ENCODE data around the gene SMARCA2. TPM values are rescaled to one million over a fixed set of nuclear protein-coding genes. Genes with fewer than 3 reads are reported as not detected.

The SMARCA2 gene
- total and polyA plus RNA-seq, 4 experiments from 2014 or later = 18.5 to 245 (median 142) TPM

GRCh38 chr9:2190939-2191608 lies 175.9 kb downstream of the SMARCA2 start:
- H3K27me3 ChIP-seq (ENCODE audit: insufficient read depth, low read length) = no peaks in the 10 kb centered on the region
- no peak overlapping the region for H3K27ac ChIP-seq (ENCODE audit: low read depth, low read length)
- Mint-ChIP-seq H3K4me3 (no peak overlapping the region), H3K4me1 (peaks cover 0 to 2% (median under 1%) of the 10 kb centered on the region in 4 donors), H3K36me3 (peaks cover 78 to 86% of the 10 kb centered on the region in 2 donors), H3K9me3 (no peaks in the 10 kb centered on the region), H3K27me3 (no peaks in the 10 kb centered on the region), H3K27ac (peak overlapping the region in 2 of 7 donors; percentile 12 to 24)
- no peaks in the 10 kb centered on the region for H3K9me3 ChIP-seq (ENCODE audit: control insufficient read depth in 1 of 2, low read length in 2 of 2)
- H3K4me1 ChIP-seq (ENCODE audit: insufficient read depth, low read length) = no peaks in the 10 kb centered on the region
- no peak for DNase-seq
- no peak overlapping the region for H3K4me3 ChIP-seq (ENCODE audit: low read length in 2 of 2)
- ChIA-PET CTCF (ENCODE audit: partially characterized antibody) (no interaction called here), POLR2A (ENCODE audit: partially characterized antibody) (no interaction called here)
- intact Hi-C loops (cut with micrococcal nuclease) = no loop called here
- H3K36me3 ChIP-seq (ENCODE audit: insufficient read depth, low read length) = peaks cover 51% of the 10 kb centered on the region

DNA sequence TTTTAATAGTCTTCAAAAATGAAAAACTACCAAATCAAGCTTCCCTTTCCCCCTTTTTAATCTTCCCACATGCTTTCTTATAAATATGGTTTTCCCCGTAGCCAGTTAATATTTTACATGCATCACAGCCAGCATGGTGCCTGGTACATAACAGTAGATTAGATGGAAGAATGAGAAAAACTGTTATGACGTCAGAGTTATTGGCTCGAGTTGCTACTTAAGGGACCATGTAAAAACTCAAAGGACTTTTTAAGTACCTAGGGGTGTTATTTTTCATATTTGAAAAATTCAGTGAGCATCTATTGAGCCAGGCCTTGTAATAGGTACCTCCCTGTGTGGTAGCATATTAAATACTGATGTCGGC lies 176.4 kb downstream of the SMARCA2 start:
- ChIA-PET POLR2A (ENCODE audit: partially characterized antibody) (no interaction called here), CTCF (ENCODE audit: partially characterized antibody) (no interaction called here)
- Histone ChIP-seq H3K27me3 (ENCODE audit: insufficient read depth, low read length) (no peaks in the 10 kb centered on the region), H3K27ac (ENCODE audit: low read depth, low read length) (no peak overlapping the region), H3K9me3 (ENCODE audit: control insufficient read depth in 1 of 2, low read length in 2 of 2) (no peaks in the 10 kb centered on the region), H3K36me3 (ENCODE audit: insufficient read depth, low read length) (peaks cover 48% of the 10 kb centered on the region), H3K4me3 (ENCODE audit: low read length in 2 of 2) (no peak overlapping the region), H3K4me1 (ENCODE audit: insufficient read depth, low read length) (no peaks in the 10 kb centered on the region)
- Mint-ChIP-seq H3K9me3 (no peaks in the 10 kb centered on the region), H3K4me1 (peaks cover 0 to 2% (median under 1%) of the 10 kb centered on the region in 4 donors), H3K4me3 (no peak overlapping the region), H3K27me3 (no peaks in the 10 kb centered on the region), H3K27ac (peak overlapping the region in 3 of 7 donors; percentile 42 to 67 (median 54)), H3K36me3 (peaks cover 81 to 86% of the 10 kb centered on the region in 2 donors)
- no peak for DNase-seq
- intact Hi-C loops (cut with micrococcal nuclease) = no loop called here

DNA sequence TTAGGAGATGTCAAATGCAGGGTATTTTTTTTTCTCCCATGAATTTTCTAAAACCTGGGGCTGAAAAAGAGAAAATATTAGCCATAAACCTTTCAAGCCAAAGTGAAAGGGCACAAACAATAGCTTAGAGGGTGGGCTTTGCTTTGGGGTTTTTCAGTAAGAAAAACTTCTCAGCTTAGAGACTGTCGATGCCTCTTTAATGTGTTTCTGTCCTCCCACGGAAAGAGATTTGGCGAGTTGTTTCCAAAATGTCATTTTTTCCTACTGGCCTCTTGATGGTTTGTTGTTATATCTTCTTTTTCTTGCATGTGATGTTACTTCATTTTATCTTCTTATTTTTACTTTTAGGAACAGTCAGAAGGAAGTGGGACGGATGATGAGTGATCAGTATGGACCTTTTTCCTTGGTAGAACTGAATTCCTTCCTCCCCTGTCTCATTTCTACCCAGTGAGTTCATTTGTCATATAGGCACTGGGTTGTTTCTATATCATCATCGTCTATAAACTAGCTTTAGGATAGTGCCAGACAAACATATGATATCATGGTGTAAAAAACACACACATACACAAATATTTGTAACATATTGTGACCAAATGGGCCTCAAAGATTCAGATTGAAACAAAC lies 177.3 kb downstream of the SMARCA2 start:
- CTCF ChIA-PET (ENCODE audit: partially characterized antibody) = interaction anchor here (1.0 to 1.1 kb wide), 2 partner anchors 13 to 14 kb away, joined by 3 read pairs; no protein-coding TSS in a partner anchor
- H3K36me3 Mint-ChIP-seq = peaks cover 83 to 91% of the 10 kb centered on the region in 2 donors
- no peak overlapping the region for H3K4me3 Mint-ChIP-seq
- no peaks in the 10 kb centered on the region for H3K9me3 Mint-ChIP-seq
- H3K27me3 Mint-ChIP-seq = no peaks in the 10 kb centered on the region
- Histone ChIP-seq H3K4me3 (ENCODE audit: low read length in 2 of 2) (no peak overlapping the region), H3K36me3 (ENCODE audit: insufficient read depth, low read length) (peaks cover 42% of the 10 kb centered on the region), H3K4me1 (ENCODE audit: insufficient read depth, low read length) (no peaks in the 10 kb centered on the region), H3K9me3 (ENCODE audit: control insufficient read depth in 1 of 2, low read length in 2 of 2) (no peaks in the 10 kb centered on the region), H3K27ac (ENCODE audit: low read depth, low read length) (no peak overlapping the region), H3K27me3 (ENCODE audit: insufficient read depth, low read length) (no peaks in the 10 kb centered on the region)
- DNase-seq = no peak
- peaks cover 0 to 2% (median under 1%) of the 10 kb centered on the region in 4 donors for H3K4me1 Mint-ChIP-seq
- POLR2A ChIA-PET (ENCODE audit: partially characterized antibody) = no interaction called here
- peak overlapping the region in 2 of 7 donors; percentile 6 to 12 for H3K27ac Mint-ChIP-seq
- intact Hi-C loops (cut with micrococcal nuclease) = no loop called here

DNA sequence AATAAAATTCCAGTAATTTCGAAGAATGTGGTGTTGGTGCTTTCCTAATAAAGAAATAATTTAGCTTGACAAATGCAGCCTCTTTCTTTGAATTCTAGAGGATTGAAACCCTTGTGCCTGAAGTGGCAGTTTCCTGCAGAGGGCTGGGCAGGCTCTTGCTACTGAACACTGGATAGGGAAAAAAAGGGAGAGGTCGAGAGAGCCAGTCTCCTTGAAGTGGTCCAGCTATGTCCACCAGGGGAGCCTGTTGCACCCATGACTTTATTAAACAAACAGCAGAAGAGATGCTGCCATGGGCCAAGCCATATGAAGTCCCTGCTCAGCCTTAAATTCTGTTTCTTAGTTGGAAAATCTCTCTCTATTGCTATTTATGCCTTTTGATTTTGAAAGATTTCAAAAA lies 178.4 kb downstream of the SMARCA2 start:
- Histone ChIP-seq H3K9me3 (ENCODE audit: control insufficient read depth in 1 of 2, low read length in 2 of 2) (no peaks in the 10 kb centered on the region), H3K4me3 (ENCODE audit: low read length in 2 of 2) (no peak overlapping the region), H3K27me3 (ENCODE audit: insufficient read depth, low read length) (no peaks in the 10 kb centered on the region), H3K27ac (ENCODE audit: low read depth, low read length) (no peak overlapping the region), H3K36me3 (ENCODE audit: insufficient read depth, low read length) (peaks cover 38% of the 10 kb centered on the region), H3K4me1 (ENCODE audit: insufficient read depth, low read length) (no peaks in the 10 kb centered on the region)
- no peak for DNase-seq
- peaks cover 0 to 2% (median 0%) of the 10 kb centered on the region in 8 donors for H3K9me3 Mint-ChIP-seq
- intact Hi-C loops (cut with micrococcal nuclease) = no loop called here
- peaks cover 0 to 2% (median under 1%) of the 10 kb centered on the region in 4 donors for H3K4me1 Mint-ChIP-seq
- ChIA-PET POLR2A (ENCODE audit: partially characterized antibody) (no interaction called here), CTCF (ENCODE audit: partially characterized antibody) (interaction anchor here (1.0 kb wide), 1 partner anchor 14 kb away, joined by 3 read pairs; no protein-coding TSS in a partner anchor)
- H3K36me3 Mint-ChIP-seq = peaks cover 89 to 94% of the 10 kb centered on the region in 2 donors
- no peaks in the 10 kb centered on the region for H3K27me3 Mint-ChIP-seq
- H3K4me3 Mint-ChIP-seq = no peak overlapping the region
- peak overlapping the region in 1 of 7 donors; percentile 10 for H3K27ac Mint-ChIP-seq

DNA sequence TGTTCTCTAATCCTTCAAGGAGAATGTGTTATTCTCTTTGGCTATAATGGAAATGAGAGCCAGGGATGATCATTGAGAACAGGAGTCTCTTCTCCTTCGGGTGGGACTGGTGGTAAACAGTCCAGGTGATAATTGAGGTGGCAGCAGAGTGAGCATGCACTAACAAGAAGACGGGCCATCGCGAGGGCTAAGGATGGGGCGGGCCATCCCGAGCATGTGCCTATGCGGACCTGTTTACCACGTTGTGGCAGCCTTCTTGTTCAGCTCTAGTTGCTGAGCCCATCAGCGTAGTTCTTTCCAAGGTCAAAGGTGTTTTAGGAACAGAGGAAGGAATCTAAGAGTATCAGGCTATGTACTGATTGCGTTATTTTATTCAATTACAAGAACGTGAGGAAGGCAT lies 180.1 kb downstream of the SMARCA2 start:
- Mint-ChIP-seq H3K36me3 (peaks cover 91% of the 10 kb centered on the region in 2 donors), H3K9me3 (peaks cover 0 to 14% (median 5%) of the 10 kb centered on the region in 8 donors), H3K4me3 (no peak overlapping the region), H3K27ac (peak overlapping the region in 1 of 7 donors; percentile 7), H3K27me3 (no peaks in the 10 kb centered on the region), H3K4me1 (peaks cover 0 to 3% (median under 1%) of the 10 kb centered on the region in 4 donors)
- DNase-seq = no peak
- intact Hi-C loops (cut with micrococcal nuclease) = no loop called here
- no peaks in the 10 kb centered on the region for H3K9me3 ChIP-seq (ENCODE audit: control insufficient read depth in 1 of 2, low read length in 2 of 2)
- peaks cover 30% of the 10 kb centered on the region for H3K36me3 ChIP-seq (ENCODE audit: insufficient read depth, low read length)
- POLR2A ChIA-PET (ENCODE audit: partially characterized antibody) = no interaction called here
- H3K4me3 ChIP-seq (ENCODE audit: low read length in 2 of 2) = no peak overlapping the region
- H3K4me1 ChIP-seq (ENCODE audit: insufficient read depth, low read length) = no peaks in the 10 kb centered on the region
- H3K27me3 ChIP-seq (ENCODE audit: insufficient read depth, low read length) = no peaks in the 10 kb centered on the region
- CTCF ChIA-PET (ENCODE audit: partially characterized antibody) = no interaction called here
- no peak overlapping the region for H3K27ac ChIP-seq (ENCODE audit: low read depth, low read length)

DNA sequence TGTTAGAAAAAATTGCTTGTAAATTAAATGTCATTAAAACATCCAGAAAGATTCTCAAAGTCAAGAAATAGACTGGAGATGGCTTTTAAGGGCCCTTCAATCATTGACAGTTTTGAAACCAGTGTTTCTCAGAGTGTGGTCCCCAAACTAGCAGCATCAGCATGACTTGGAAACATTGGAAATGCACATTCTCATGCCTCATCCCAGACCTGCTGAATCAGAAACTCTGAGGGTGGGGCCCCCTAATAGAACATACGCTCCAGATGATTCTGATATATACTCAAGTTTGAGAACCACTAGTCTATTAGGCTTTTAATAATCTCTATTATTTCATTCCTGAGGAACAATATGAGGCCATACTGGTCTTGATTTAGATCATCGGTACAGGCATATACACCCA lies 181.6 kb downstream of the SMARCA2 start:
- intact Hi-C loops (cut with micrococcal nuclease) = no loop called here
- POLR2A ChIA-PET (ENCODE audit: partially characterized antibody) = no interaction called here
- H3K27ac ChIP-seq (ENCODE audit: low read depth, low read length) = no peak overlapping the region
- H3K36me3 Mint-ChIP-seq = peaks cover 86 to 90% of the 10 kb centered on the region in 2 donors
- H3K27ac Mint-ChIP-seq = no peak overlapping the region
- no peaks in the 10 kb centered on the region for H3K4me1 ChIP-seq (ENCODE audit: insufficient read depth, low read length)
- no peaks in the 10 kb centered on the region for H3K9me3 ChIP-seq (ENCODE audit: control insufficient read depth in 1 of 2, low read length in 2 of 2)
- H3K4me3 ChIP-seq (ENCODE audit: low read length in 2 of 2) = no peak overlapping the region
- H3K4me3 Mint-ChIP-seq = no peak overlapping the region
- DNase-seq = no peak
- H3K27me3 Mint-ChIP-seq = no peaks in the 10 kb centered on the region
- H3K9me3 Mint-ChIP-seq = peaks cover 0 to 26% (median 7%) of the 10 kb centered on the region in 8 donors
- CTCF ChIA-PET (ENCODE audit: partially characterized antibody) = no interaction called here
- peaks cover 0 to 4% (median under 1%) of the 10 kb centered on the region in 4 donors for H3K4me1 Mint-ChIP-seq
- H3K36me3 ChIP-seq (ENCODE audit: insufficient read depth, low read length) = peaks cover 21% of the 10 kb centered on the region
- H3K27me3 ChIP-seq (ENCODE audit: insufficient read depth, low read length) = no peaks in the 10 kb centered on the region

DNA sequence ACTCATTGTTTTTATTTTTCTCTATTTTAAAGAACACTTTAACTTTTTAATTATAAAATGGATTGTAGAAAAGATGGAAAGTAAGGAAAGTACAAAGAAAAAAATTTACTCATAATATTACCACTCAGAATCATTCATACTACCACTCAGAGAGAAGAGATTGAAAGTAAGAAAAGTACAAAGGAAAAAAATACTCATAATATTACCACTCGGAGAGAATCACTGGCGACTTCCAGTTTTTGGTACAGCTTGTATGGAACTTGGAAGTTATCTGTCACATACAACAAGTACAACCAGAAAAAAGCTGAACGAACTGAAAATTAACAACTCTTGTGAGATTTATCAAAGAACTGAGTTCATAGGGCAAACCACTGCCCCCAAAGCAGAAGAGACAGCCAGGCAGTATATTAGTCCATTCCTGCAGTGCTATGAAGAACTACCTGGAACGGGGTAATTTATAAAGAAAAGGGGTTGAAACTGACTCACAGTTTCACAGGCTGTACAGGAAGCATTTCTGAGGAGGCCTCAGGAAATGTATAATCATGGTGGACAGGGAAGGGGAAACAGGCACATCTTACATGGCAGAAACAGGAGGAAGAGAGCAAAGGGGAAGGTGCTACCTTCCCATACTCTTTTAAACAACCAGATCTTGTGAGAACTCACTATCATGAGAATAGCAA lies 183.9 kb downstream of the SMARCA2 start:
- intact Hi-C loops (cut with micrococcal nuclease) = no loop called here
- CTCF ChIA-PET (ENCODE audit: partially characterized antibody) = no interaction called here

More for the DNA sequence above, 183.9 kb downstream of the SMARCA2 start:
- Histone ChIP-seq H3K27me3 (ENCODE audit: insufficient read depth, low read length) (no peaks in the 10 kb centered on the region), H3K36me3 (ENCODE audit: insufficient read depth, low read length) (peaks cover 8% of the 10 kb centered on the region), H3K27ac (ENCODE audit: low read depth, low read length) (no peak overlapping the region), H3K4me3 (ENCODE audit: low read length in 2 of 2) (no peak overlapping the region), H3K9me3 (ENCODE audit: control insufficient read depth in 1 of 2, low read length in 2 of 2) (peaks cover 0 to 4% of the 10 kb centered on the region in 2 donors), H3K4me1 (ENCODE audit: insufficient read depth, low read length) (no peaks in the 10 kb centered on the region)
- H3K27ac Mint-ChIP-seq = peak overlapping the region in 3 of 7 donors; percentile 18 to 55 (median 32)
- H3K27me3 Mint-ChIP-seq = no peaks in the 10 kb centered on the region
- peaks cover 0 to 26% (median 9%) of the 10 kb centered on the region in 8 donors for H3K9me3 Mint-ChIP-seq
- no peak for DNase-seq
- H3K36me3 Mint-ChIP-seq = peaks cover 70 to 88% of the 10 kb centered on the region in 2 donors
- POLR2A ChIA-PET (ENCODE audit: partially characterized antibody) = no interaction called here
- H3K4me3 Mint-ChIP-seq = no peak overlapping the region
- peaks cover 0 to 3% (median under 1%) of the 10 kb centered on the region in 4 donors for H3K4me1 Mint-ChIP-seq

Data from CD4-positive, alpha-beta memory T cell (primary cell).